HG02623 (cell line): ENCODE results near the gene LTA4H.
"Not testable (repeated sequence)": the region's sequence is repeated elsewhere in the genome, so short reads cannot be mapped to it uniquely, and the experiment has no call there.

ENCODE experiments used
- ATAC-seq: cut with Tn5 transposase; IDR thresholded peaks from one replicate; pipeline ENCODE4 v1.9.1; 2021; ENCODE audit warnings: moderate library complexity; ENCODE audit not compliant: unreplicated experiment

The LTA4H gene

DNA sequence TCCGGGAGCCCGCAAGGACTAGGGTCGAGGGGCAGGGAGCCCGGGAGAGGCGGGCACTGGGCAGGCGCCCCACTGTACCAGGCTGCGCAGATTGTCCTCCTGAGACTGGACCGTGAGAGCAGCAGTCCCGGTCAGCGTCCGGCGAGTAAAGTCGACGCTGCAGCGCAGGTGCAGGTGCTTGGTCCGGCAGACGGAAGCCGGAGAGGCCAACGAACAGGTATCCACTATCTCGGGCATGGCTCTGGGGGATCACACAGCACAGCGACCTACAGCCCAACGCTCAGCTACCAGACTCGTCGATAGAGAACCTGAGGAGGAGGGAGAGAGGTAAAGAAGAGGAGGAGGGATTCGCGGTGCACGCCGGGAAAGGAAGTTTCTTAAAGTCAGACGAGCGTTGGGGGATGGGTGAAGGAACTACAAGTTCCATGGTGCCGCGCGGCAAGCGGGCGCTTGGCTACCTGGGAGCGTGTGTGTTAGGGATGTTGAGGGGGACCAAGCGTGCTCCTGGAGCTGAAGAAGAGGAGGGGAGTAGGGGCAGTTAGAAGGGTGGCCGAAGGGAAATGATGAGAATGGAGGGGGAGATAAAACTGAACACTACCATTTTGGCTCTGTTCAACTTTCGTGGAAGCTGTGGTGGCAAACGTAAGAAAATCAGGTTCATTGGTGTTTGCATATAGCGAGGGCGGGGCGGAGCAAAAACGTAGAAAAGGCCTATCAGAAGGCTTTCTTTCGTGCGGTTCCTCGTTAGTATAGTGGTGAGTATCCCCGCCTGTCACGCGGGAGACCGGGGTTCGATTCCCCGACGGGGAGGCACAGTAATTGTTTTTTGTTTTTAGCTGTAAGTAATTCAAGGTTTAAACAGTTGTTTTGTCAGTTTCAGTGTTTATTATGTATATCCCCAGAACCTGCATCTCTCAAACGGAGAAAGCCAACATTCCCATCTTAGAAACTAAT is at the start of gene LTA4H:
Gene LTA4H, minus strand, starts transcription at position 305 of the 954 bp plus-strand sequence. Its CDS starts 68 bp downstream, at position 237.
- peak; percentile 92 for ATAC-seq

DNA sequence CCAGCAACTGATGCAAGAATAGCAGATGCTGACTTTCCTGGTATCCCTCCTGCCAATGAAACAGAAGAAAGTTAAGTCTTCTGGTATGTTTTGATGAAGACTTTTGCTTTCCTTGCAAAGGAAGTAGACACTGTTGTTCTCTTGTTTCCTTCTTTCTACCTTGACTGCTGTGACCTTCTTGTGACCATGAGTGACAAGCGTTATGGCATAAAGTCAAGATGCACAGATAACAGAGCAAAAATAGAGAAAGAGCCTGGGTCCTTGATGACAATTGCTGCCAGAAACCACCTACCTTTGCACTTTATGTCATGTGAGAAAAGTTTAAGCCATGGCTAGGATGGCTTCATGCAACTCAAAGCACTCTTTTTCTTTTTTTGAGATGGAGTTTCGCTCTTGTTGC is 49.2 kb upstream of the LTA4H start:
- no peak for ATAC-seq

DNA sequence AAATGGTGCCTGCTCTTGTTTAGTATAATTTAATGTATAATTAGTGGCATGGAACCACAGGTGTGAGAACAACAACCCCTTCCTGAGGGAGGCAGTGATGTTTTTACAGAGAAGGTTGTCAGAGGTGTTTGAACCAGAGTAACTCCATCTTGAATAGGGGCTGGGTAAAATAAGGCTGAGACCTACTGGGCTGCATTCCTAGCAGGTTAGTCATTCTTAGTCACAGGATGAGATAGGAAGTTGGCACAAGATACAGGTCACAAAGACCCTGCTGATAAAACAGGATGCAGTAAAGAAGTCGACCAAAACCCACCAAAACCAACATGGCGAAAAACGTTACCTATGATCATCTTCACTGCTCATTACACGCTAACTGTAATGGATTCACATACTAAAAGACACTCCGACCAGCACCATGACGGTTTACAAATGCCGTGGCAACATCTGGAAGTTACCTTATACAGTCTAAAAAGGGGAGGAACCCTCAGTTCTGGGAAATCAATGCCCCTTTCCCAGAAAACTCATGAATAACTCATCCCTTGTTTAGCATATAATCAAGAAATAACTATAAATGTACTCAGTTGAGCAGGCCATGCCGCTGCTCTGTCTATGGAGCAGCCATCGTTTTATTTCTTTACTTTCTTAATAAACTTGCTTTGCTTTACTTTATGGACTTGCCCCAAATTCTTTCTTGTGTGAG is 47.8 kb upstream of the LTA4H start:
- ATAC-seq, result no peak

DNA sequence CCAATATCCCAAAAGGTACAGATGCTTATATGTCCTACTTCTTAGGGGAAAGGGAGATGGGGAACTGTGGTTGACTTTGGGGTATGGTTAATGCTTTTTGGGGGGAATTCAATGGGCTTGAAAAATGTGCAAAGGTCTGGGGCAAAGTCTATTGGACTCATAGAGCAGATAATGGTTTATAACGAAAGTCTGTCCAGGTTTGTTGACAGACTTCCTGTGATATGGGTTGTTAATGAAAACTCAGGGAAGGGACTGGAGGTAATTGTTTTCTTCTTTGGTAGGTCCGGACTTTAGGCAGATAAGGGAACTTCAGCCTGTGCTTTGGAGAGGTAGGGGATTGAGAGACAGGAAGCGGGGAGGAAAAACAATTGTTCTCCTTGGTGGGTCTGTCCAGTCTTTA is 46.2 kb upstream of the LTA4H start:
- no peak for ATAC-seq

DNA sequence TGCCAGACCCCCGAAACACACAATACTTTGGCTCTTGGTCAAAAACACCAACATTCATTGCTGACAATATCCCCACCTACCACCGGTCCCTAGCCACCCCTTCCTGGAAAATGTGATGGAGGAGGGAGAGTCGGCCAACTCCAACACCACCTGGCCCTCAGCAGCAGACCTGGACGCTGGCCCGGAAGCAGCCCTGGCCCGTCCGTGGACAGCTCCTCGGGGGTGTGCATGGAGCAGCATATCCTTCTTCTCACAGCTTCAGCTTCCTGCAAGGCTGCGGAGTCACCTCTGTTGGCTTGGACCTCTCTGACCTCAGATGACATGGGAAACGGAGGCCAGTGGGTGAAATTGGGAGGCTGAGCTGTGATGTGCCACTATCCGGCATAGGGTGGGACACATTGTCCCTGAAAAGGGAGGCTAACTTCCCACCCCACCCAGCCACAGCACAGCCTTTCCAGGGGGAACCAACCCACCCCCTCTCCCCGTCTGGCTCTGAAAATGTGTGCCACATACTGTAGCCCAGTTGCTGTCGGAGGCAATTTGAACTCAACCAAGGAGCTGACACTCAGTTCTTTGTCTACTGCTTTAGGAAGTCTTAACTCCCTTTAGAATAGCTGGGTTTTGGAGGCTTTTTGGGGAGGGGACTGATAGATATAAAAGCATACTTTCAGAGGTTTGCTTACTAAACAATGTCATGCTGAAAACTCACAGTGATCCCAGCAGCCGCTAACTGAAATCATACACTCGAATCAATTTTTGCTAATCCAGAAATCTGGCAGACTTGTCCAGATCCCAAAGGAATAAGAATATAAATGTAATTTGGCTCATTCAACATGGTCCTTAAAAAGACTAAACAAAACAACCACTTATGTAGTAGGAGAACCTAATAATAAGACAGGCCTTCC is 43.1 kb upstream of the LTA4H start:
- ATAC-seq, result no peak

DNA sequence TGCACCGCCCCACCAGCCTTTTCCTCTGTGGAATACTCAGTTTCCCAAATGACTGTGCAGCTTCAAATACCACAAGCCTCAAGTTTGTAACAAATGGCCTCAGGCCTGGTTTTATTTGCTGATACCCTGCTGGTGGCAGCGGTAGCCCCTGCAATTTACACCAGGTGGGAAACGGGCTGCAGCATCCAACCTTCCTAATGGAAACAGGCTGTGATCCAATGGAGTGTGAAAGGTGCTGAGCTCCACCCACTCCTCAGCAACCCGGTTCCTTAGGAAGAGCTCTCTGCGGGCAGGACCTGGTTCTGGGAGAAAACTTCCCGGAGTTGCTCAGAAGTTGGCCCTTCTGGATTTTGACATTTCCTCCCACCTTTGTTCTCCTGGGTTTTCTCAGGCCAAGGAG is 41.7 kb upstream of the LTA4H start:
- ATAC-seq, result no peak

DNA sequence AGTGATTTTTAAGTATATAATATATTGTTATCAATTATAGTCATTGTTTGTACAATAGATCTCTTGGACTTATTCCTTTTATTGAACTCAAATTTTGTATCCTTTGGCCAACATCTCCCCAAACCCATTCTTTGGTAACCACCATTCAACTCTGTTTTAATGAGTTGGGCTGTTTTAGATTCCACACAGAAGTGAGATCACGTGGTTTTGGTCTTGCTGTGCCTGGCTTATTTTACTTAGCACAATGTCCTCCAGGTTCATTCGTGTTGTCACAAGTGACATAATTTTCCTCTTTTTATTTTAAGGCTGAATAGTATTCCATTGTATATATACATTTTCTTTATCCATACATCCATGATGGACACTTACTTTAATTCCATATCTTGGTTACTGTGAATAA is 40.2 kb upstream of the LTA4H start:
- ATAC-seq, result no peak

DNA sequence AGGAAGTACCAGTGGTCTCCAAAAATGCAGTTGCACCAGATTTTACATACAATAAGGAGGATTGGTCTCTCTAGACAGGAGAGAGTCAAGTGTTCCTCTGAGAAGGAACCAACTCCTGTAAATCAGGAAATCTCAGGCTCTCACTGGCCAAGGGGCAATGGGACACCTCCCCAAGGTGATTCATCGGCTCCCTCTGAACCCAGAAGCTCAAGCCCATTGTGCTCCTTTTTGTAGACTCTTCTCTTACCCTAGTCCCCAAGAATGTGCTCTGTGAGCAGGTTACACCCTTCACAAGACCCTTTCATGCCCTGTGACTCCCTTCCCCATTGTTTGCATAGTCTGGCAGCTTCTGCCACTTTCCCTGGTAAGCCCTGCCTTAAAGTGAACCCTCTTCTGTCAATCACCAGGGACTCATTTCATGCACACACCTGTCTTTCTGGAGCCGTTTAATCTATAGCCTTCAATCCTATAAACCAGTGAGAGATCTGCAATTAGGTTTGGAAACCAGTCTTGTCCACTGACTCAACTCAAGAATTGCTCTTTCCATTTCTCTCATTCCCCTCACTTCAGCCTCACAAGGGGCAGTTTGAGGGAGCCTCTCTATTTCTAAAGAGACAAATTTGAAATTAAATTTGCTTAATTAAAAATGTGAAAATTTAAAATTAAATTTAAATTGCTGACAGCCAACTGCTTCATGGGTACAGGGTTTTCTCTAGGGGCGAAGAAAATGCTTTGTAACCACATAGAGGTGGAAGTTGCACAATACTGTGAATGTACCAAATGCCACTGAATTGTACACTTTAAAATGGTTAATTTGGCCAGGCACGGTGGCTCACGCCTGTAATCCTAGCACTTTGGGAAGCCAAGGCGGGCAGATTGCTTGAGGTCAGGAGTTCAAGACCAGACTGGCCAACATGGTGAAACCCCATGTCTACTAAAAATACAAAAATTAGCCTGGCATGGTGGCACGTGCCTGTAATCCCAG is 38.3 kb upstream of the LTA4H start:
- no peak for ATAC-seq

DNA sequence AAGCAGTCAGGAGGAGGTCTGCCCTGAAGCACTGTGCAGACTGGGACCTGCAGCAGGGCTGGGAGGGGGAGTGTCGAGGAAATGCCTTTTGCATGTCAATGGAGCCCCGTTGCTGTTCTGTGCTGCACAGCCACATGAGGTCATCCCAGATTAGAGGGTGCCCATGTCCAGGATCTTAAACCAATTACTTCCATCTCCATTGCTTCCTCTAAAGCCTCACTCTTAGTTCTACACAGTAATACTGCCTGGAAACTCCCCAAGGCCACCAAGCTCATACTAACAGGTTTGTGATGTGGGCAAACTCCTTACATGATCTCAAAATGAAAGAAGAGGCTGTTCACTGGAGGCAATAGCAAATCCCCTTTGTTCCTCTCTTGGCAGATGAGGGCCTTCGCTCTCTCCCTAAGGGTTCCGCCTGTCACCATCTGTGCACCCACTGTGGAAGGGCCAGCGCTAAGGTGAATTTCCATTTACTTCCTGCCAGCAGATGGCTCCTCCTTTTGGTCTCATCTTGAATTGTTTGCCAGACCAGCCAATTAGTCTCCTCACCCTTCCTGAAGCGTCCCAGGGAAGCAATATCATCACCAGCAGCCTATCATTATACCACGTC is 35.4 kb upstream of the LTA4H start:
- ATAC-seq, result peak; percentile 43

DNA sequence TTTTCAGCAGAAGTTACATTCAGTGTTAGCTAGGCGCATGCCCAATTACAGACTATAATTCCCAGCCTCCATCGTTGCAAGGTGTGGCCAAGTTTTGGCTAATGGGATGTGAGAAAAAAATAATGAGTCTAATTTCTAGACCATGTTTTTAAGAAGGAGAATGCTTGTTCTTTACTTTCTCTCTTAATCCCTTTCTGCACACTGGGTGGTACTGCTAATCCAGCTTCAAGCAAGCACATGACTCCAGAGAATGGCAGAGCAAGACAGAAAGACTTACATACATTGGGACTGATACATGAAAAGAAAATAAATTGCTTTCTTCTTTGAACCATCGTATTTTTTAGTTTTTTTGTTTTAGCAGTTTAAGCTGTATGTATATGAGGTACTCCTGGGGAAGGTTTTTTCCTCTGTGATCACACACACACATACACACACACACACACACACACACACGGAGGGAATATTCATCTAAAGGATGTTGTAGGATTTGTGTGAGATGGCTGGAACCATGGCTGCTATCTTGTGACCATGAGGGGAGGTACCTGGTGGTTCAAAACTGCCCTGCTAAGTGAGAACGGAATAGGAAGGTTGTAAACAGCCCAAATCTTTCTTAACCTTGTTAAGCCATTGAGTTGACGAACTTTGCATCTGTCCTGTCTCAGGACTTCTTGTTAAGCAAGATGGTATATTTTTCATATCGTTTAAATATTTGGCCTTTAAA is 34.3 kb upstream of the LTA4H start:
- ATAC-seq, result no peak

DNA sequence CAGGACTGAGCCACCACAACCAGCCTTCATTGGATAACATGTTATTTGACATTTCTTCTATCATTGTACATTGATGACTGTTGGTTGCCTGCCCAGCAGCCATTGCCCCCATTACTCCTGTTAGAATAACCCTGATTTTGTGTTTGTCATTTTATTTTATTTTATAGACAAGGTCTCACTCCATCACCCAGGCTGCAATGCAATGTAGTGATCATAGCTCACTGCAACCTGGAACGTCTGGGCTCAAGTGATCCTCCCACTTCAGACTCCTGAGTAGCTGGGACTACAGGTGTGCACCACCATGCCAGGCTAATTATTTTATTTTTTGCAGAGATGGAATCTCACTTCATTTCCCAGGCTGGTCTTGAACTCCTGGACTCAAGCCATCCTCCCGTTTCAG is 33.2 kb upstream of the LTA4H start:
- ATAC-seq, result no peak

DNA sequence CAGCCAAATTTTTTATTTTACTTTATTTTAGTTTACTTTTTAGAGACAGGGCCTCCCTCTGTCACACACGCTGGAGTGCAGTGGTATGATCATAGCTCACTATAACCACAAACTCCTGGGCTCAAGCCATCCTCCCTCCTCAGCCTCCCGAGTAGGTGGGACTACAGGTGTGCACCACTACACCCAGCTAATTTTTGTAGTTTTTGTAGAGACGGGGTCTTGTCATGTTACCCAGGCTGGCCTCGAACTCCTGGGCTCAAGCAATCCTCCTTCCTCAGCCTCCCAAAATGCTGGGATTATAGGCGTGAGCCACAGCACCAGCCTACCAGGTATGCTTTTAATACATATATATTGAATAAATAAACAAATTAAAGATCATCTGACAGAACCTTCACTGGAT is 32.7 kb upstream of the LTA4H start:
- ATAC-seq, result no peak

DNA sequence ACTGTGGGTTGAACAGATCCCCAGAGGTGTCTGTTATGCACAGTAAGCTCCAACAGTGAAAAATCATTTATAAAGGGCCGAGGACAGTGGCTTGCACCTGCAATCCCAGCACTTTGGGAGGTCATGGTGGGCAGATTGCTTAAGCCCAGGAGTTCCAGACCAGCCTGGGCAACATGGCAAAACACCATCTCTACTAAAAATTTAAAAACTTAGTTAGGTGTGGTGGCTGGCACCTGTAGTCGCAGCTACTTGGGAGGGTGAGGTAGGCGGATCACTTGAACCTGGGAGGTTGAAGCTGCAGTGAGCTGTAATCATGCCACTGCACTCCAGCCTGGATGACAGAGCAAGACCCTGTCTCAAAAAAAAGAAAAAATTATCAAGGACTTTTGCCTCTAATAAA is 30.4 kb upstream of the LTA4H start:
- not testable (repeated sequence) for ATAC-seq

DNA sequence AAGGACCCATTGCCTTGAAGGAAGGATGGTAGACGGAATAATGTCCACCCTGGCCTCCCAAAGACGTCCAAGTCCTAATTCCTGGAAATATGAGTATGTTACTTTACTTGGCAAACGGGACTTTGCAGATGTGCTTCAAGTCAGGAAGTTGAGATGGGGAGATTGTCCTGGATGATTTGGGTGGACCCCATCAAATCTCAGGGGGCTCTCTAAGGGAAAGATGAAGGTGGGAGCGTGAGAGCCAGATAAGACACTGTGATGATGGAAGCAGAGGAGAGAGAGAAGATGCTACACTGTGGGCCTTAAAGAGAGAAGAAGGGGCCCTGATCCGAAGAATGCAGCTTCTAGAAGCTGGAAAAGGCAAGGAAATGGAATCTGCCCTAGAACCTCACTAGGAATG is 29.6 kb upstream of the LTA4H start:
- ATAC-seq, result no peak

DNA sequence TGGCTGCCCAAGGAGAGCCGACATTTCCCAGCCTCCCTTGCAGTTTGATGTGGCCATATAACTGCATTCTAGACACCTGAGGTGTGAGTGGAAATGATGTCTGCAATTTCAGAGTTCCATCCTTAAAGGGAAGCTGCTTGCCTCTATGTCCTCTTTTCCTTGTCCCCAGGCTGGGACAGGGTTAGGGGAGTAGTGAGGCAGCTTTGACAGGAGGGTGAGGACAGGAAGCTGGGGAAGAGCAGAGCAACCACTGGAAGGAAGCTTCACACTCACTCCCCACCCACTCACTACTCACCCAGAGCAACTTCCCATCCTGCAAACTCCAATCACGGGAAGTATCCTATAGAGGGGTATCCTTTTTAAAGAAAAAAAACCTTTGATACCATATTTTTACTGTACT is 28.9 kb upstream of the LTA4H start:
- ATAC-seq, result no peak

DNA sequence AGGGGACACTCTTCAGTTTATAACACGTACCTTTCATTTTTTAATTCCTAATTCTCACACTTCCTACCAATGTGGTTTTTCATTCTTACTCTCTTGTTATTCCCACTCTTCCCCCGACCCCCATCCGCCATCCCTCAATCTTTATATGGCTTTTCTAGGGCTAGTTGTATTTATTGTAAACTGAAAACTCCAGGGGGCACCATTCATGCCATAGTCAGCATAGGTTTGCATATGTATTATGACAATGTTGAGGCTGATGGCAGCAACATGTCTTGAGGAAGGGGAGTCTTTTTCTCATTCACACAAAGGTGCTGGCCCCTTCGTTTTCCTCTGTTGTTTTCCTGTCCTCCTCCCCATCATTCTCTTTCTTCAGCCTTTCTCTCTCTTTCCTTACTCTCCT is 27.7 kb upstream of the LTA4H start:
- ATAC-seq, result no peak

DNA sequence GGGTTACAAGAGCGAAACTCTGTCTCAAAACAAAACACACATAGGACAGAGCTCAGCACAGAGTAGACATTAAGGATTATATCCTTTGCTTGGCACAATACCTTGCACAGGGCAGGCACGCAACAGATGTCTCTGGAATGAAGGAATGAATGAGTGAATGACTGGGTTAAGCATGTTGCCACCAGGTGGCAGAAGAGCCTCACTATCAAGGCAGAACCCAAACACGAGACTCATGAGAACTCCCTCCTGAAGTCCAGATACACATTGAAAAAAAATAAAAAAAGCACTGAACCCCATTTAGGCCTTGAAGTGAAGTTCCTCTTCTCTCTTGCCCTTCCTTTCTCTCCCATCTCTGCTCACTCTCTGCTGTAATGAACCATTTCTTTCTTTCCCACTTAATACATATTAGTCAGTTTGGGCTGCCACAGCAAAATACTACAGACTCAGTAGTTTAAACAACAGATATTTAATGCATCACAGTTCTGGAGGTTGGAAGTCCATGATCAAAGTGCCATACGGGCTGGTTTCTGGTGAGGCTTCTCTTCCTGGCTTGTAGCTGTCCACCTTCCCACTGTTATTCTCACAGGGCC is 26.6 kb upstream of the LTA4H start:
- ATAC-seq, result peak; percentile 62

DNA sequence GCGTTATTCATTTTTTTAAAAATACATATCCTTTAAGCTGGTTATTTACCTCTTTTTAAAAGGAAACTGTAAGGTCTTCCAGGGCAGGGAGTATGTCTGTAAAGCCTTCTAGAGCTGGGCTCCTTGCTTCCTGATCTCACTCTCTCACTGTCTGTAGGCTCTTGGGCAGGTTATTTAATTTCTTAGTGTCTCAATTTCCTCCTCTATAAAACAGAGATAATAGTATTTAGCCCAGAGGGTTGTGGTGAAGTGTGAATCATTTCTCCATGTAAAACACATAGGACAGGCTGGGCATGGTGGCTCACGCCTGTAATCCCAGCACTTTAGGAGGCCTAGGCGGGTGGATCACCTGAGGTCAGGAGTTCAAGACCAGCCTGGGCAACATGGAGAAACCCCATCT is 25.9 kb upstream of the LTA4H start:
- ATAC-seq, result no peak

DNA sequence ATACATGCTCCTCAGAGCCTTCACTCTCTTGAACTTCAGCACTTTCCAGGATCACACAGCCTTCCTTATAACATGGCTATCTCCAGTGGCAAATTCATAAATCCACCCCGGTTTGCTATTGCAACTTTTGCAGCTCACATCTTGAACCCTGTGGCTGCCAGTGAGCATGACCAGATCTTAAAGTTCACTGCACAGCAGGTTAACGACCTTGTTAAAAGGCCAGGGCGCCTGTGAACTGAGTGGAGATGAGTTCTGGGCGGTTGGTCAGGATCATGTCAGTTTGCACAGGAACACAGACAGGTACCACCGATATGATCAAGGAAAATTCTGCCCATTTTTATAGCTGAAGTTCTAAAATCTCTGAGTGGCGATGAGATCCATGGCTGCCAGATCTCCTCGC is 24.7 kb upstream of the LTA4H start:
- ATAC-seq, result no peak
